ENCODE results near the gene ASCL4. TPM values are rescaled to one million over a fixed set of nuclear protein-coding genes. Genes with fewer than 3 reads are reported as not detected.

Gene ASCL4
- total RNA-seq, 1 donor from 2014 or later, result not detected

DNA sequence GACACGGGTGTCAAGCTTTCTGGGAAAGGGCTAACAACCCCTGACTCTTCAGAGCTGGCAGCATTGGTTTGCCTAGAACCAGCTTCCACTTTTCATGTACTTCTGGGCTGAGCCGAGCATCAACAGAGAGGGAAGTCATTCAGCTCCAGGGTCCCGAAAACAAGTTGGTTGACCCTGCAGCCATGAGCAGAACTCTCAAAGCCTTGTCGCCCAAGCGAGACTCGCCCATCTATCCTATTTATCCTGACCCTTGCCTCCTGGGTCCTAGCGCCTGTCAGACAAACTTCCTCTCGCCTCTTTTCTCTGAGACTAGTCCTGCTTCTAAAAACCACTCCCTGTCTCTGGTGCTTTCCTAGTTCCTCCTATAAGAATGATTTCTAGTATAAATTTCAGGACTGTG lies 47.9 kb downstream of the ASCL4 start:
- TF ChIP-seq, protein P1, sequence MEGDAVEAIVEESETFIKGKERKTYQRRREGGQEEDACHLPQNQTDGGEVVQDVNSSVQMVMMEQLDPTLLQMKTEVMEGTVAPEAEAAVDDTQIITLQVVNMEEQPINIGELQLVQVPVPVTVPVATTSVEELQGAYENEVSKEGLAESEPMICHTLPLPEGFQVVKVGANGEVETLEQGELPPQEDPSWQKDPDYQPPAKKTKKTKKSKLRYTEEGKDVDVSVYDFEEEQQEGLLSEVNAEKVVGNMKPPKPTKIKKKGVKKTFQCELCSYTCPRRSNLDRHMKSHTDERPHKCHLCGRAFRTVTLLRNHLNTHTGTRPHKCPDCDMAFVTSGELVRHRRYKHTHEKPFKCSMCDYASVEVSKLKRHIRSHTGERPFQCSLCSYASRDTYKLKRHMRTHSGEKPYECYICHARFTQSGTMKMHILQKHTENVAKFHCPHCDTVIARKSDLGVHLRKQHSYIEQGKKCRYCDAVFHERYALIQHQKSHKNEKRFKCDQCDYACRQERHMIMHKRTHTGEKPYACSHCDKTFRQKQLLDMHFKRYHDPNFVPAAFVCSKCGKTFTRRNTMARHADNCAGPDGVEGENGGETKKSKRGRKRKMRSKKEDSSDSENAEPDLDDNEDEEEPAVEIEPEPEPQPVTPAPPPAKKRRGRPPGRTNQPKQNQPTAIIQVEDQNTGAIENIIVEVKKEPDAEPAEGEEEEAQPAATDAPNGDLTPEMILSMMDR (IDR thresholded peaks at IDR 0.05; ENCODE audit: insufficient read depth, low read length, severe bottlenecking), result no peak
- no peak for FAIRE-seq
- Histone ChIP-seq H3K27me3 (ENCODE audit: control insufficient read depth, insufficient read depth, low read length) (no peaks in the 10 kb centered on the region), H3K36me3 (ENCODE audit: control insufficient read depth, insufficient read depth, low read length) (no peaks in the 10 kb centered on the region), H3K4me3 (ENCODE audit: low read depth, low read length) (no peak overlapping the region)
- no peak for DNase-seq (ENCODE audit: low read depth)

Other genes starting within 250 kb of the ASCL4 start
- 67.2 and 92.1 TPM in 2 replicates for gene PWP1, start 88.9 kb upstream of the ASCL4 start, total RNA-seq
- 21.3 and 21.9 TPM in 2 replicates for gene PRDM4, start 13.6 kb upstream of the ASCL4 start, total RNA-seq

All from bronchial epithelial cell (primary cell).